8988T (cell line): ENCODE measurements around the gene MORN1.
A peak's percentile ranks its signal among the peaks of the same experiment; 100 is the strongest.

Experiments
- DNase-seq: peaks from one replicate; pipeline ENCODE4 v3.0.0; 2011

The MORN1 gene

DNA sequence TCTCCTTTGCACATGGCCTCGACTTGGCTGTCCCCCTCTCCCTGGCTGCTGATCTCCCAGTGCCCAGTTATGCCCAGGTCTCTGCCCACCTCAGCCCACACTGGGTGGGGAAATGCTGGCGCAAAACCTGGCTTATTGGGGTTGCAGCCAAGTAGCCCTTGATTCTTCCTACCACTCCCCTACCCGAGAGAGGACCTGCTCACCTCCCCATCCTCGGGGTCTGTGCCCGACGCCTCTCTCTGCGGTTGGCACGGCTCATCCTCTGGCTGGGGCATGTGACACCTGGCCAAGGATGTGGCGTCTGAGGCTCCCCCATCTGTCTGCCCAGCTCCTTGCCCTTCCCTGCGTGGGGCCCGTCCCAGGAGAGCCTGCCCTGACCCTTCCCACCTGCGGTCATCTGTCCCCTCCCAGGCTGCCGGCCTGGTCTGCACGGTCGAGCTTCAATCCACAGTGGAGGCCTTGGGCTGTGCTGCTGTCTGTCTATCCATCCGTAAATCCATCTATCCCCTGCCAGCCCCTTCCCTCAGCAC is 27.5 kb upstream of the MORN1 start:
- DNase-seq = no peak

DNA sequence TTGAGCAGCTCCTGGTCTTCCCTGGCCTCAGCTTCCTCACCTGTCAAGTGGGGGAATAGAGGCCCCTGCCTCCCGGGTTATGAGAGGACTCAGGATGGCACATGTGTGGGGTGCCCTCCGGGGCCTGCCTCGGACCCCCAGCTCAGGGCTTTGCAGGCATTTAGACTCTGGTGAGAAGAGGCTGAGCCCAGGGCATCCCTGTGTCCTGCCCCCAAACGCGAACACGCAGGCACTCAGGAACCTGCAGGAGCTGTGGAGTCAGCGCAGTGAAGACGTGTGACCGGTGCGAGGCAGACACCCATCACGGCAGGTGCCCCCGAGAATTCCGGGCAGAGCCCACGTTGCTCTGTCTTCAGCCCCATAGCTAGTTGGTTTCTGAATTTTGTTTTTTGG is 26.5 kb upstream of the MORN1 start:
- no peak for DNase-seq

DNA sequence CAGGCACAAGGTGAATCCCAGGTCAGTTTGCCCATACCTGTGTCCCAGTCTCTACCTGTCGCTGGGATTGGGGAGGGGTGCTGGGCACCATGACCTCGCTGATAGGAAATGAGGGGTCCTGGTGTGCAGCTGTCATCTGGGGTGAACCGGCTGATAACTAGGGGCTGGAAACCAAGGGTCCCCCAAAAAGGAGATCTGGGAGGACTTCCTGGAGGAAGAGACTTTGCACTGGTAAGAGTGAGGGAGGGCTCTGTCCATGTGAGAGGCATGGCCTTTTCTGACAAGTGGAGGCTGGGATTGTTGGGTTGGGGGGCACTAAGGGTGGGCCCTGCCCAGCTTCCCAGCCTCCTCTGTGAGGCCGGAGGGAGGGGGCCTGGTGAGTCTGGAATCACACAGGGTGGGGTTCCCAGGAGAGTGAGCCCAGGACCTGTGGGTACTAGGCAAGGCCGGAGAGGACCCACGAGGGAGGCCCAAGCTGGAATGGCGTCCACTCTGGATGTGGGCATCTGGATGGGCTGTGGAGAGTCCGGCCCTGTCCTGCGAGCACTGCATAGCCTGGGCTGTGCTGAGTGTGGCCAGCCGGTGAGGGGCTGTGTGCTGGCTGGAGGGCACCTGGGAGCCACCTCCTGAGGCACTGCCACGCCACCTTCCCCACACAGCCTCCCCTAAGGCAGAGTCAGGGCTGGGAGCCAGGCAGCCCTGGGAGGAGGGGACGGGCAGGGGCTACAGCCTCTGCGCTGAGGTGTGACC is 25.9 kb upstream of the MORN1 start:
- no peak for DNase-seq

DNA sequence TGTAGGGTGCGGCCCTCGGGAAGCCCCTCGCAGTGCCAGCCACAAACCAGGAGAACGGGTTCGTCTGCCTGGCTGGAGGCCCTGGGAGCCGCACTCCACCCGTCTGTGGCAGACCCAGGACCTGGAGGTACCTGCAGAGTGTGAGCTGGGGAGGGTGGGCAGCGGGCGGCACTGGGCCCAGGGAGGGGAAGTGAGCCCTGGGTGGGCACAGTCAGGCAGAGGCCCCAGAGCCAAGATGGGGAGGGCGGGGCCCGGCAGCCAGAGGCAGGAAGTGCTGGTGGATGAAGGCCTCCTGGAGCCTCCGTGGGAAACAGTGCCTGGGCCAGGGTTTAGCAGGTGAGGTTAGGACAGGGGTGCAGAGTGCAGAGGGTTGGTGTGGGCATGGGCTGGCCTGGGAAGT is 25.0 kb upstream of the MORN1 start:
- DNase-seq = no peak

DNA sequence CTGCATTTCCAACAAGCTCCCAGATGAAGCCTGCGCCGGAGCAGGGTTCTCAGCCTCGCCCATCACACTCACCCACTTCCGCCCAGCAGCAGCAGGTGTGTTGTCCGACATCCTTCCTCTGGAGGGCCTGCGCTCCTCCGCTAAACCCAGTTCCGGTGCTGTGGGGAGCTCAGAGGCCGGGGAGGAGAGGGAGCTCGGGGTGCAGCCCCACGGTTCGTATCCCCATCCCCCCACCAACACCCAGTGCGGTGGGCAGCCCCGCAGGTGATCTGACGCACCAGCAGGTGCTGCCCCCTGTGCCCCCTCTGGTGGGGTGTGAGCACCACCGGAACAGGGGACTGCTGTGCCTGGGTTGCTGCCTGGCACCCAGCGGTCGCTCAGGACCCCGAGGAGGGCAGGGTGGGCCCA is 24.5 kb upstream of the MORN1 start:
- DNase-seq = no peak

DNA sequence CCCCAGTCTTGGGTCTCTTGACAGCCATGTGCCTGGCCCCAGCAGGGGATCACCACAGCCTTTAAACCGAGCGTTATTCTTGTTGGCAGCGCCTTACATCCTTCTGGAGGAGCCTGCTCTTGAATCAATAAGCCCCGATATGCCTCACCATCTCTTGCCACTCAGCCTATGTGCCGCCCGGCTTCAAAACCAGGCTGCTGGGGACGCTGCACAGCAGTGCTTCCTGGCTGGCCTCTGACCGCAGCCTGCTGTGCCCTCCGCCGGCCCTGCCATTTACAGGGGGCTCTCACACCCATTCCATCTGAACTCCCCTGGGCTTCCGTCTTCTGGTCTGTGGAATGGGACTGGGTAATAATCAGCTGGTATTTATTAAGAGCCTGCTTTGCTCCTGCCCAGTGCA is 24.0 kb upstream of the MORN1 start:
- no peak for DNase-seq

DNA sequence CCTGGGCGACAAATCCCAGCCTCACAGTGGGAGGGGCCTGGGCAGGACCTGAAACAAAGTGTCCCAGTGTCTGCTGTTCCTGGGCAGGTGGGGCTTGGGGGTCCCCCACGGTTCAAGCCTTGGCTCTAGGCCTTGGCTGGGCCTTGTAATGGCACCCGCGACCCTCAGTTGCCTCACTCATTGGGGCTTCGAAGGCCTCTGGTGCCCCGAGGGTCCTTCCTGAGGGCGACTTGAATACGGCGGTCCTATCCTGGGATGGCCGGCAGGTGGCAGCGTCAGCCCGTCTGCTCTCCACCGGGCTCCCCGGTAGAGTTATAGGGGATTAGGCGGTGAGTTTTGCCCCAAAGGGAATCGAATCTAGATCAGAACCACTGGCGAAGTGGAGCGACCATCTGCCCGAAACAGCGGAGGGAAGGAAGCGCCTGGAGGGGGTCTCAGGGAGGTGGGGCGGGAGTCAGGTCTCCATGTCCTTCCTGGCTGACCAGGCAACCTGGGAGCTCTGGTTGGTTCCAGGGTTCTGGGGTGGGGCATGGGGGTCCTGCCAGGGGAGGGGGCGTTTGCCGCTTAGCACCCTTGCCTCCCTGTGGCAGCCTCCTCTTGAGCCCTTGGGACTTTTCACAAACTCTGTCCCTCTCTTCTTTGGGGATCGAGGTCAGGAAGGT is 23.1 kb upstream of the MORN1 start:
- DNase-seq = peak; percentile 77

DNA sequence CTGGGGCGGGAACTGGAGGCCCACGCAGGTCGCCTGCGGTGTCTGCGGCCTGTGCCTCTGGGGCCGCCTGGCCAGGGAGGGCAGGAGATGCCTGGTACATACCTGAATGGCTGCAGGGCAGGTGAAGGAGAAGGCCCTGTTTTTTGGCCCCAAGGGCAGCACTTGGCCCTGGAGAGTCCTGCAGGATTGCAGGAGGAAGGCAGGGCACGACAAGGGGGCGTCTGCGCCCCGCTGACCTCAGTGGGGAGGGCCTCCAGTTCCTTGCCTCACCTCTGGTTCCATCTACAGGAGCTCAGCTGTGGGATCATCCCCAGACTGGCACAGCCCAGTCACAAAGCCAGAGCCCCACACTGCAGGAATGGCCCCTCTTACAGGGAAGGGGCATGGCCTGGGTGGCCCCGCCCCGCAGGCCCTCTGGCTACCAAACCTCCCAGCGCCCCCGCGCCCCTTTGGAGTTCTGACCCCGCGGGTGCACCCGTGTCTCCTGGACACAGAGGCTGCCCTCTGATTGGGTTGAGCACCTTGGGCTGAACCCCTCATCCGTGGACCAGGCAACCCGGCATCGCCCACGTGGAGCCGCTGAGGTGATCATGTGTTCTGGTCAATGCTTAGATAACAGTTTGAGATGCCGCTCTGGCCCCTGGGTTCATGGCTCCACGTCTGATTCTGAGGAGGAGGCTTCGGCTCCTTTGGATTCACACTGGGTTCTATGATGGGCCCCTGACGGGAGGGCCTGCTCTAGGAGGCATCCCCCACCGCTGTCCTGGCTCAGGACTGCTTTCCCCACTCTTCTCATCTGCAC is 22.3 kb upstream of the MORN1 start:
- peak; percentile 51 for DNase-seq

DNA sequence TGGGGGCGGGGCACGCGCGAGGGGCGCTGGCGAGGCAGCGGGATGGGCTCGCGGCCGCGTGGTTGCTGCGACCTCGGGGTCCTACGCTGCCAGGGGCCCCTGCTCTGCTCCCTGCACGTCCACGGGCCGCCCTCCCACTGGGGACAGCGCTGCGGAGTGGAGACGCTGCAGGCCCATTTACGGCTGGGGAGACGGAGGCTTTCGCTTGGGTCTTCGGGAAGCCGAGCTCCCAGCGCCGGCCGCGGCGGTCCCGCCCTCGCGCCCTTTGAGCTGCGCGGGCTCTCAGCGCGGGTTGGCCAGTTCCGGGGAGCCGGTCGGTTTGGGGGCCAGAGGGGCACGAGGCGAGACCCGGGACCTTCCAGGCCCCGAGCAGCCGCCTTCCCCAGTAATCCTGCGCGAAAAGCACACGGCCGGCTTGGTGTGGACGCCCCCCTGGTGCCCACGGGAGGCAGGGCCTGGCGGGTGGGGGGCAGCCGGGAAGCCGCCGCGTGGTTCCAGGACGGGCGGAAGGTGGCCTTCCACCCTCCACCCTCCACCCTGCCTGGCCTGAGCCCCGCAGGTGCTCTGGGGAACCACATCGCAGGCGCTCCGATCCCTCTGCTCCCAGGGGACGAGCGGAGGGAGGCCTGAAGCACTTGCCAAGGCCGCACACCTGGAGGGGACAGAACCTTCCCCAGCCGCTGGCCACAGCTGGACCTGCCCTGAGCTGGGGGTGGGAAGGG is 21.6 kb upstream of the MORN1 start:
- peak; percentile 57 for DNase-seq

DNA sequence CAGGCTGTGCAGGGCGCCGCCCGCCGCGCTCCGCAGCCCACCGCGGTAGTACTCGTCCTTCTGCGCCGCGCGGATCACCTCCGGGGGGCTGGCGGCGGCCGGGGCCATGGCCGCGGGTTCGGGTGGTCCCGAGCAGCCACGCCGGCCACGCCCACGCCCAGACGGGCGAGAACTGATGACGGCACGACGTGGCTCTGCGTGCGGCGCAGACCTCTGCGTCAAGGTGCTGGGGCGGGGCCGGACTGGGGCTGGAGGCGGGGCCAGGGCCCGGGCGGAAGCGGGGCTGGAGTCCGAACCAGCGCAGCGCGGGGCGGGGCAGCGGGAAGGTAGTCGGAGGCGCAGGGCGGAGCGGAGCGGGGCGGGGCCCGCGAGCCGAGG is 21.0 kb upstream of the MORN1 start, which contains the start of gene PEX10:
TSS of gene PEX10 (minus strand) at position 170 of the 378 bp plus-strand sequence. CDS start at position 108, 62 bp downstream.
- peak; percentile 86 for DNase-seq

DNA sequence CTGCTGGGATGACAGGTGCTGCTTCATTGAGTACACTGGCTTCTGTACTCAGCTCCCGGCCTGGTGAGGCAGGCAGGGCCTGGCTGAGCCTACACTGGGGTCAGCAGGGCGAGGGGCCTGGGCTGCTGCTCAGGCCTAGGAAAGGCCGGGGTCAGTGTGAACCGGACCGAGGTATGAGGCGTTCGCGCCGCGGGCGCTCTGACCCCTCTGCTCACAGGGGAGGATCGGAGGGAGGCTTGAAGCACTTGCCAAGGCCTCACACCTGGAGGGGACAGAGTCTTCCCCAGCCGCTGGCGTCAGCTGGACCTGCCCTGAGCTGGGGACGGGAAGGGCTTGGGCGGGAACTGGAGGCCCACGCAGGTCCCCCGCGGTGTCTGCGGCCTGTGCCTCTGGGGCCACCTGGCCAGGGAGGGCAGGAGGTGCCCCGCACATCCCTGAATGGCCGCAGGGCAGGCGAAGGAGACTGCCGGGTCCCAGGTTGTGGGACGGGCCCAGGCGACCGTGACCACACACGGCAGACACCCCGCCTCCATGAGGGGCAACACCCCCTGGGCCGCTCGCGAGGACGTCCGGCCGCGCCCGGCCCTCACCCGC is 20.5 kb upstream of the MORN1 start:
- DNase-seq = peak; percentile 55

DNA sequence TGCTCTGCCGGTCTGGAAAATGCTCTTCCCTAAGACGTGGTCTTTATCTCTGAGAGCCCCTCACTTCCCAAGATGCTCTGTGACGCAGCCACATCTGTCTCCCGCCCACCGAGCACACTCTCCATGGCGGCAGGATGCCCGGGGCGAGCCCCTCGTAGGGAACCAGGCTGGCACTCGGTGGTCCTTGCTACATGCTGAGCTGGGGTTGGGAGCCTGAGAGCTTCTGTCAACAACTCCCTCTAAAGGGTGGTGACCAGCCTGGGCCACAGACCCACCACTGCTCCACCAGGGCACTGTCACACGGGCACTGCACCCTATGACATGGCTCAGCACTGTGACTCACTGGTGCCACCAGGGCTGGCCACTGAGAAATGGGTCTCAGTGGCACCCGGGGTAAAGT is 18.4 kb upstream of the MORN1 start:
- no peak for DNase-seq

DNA sequence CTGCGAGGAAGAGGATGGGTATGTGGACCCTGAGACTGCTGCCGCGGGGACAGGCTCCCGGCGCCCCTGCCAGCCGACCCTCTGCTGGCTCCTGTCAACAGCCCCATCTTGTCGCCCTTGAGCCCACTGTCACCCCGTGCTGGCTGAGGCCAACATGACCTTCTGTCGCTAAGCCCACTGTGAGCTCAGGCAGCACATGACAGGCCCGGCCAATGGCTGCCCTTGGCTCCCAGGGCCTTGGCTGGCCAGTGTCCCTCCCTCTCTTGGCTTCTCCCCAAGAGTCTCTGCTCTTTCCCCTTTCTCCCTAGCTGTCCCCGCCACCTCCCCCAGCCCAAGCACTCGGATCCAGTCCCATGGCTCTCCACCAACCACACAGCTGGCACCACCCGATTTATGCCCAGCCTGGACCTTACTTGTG is 17.5 kb upstream of the MORN1 start:
- no peak for DNase-seq

DNA sequence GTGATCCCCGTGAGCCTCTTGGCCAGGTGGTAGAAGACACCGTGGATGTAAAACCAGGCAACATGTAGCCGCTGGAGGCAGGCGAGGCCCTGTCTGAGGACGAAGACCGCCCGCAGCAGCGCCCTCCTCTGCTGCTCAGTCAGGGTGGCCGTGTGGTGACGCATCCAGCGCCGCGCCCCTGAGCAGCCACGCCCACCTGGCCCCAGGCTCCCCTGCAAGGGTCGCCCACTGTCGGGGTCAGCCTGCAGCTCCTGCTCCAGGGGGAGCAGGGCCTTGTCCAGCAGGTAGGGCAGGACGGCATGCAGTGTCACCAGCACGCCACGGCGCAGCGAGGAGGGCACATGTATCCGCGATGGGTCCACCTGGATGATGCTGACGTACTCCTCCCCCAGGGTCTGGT is 17.1 kb upstream of the MORN1 start:
- DNase-seq = no peak

DNA sequence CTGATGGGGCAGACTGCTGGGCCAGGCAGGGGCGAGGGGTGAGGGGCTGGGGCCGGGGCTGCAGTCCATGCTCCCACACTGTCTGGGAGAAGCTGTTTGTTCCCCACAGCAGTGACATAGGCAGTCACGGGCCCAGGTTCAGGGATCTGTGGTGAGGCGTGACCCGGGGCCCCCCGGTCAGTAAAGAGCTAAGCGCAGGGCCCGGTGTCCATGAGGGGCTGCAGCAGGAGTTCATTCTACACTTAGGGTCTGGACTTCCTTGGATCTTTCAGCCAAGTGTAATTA is 16.6 kb upstream of the MORN1 start:
- no peak for DNase-seq

DNA sequence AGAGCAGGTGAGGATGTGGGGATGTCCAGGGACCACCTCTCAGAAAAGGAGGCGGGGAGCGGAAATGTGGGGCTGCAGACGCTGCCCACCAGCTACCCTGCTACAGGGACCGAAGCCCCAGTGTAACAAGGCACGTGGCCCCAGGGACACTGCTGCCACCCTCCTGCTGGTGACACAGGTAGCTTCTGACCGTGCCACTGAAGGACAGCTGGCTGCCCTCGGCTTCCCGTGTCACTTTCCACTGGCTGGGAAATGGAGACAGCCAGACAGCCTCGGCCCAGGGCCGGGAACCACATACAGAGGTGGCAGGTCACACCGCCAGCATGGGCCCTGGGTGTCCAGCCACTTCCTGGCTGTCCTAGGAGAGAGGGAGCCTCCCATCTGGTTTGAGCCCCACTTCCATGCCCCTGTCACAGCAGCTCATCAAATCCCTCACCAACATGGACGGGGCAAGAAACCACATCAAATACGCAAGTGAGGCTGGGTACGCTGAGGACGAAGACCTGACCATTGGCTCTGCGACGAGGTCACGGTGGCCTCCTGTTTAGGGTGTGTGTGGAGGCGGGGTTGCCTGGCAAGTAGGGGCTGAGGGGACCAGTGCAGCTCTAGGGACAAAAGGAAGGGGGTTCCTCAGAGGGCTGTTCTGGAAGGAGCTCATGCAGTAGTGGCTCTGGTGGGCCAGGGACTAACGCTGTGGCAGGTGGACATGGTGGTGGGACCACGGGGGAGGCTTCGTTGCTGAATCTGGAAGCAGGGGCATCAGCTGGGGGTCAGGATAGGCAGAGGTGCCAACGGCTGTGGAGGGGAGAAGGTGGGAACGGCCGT is 16.0 kb upstream of the MORN1 start:
- DNase-seq = no peak

DNA sequence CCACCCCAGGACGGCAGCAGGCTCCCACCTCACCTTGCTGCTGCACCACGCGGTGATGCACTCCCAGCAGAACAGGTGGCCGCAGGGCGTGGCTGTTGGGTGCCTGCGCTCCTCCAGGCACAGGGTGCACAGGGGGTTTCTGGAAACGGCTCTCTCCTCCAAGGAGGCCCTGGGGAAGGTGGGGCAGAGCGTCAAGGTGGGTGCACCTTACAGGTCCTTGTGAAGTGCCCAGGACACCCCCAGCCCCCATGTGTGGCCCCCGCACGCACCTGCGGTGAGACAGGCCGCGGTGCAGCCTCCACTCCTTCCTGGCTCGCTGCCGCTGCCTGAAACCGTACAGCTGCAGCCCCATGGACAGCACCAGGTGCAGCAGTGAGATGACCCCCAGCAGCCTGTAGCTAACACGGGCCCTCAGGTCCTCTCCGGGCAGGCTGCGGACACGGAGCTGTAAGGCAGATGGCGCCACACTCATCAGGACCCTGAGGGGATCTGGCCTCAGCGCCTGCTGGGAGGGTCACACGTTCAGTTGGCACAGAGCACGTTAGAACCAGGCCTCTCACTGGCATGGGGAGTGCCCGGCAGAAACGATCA is 15.2 kb upstream of the MORN1 start:
- no peak for DNase-seq

DNA sequence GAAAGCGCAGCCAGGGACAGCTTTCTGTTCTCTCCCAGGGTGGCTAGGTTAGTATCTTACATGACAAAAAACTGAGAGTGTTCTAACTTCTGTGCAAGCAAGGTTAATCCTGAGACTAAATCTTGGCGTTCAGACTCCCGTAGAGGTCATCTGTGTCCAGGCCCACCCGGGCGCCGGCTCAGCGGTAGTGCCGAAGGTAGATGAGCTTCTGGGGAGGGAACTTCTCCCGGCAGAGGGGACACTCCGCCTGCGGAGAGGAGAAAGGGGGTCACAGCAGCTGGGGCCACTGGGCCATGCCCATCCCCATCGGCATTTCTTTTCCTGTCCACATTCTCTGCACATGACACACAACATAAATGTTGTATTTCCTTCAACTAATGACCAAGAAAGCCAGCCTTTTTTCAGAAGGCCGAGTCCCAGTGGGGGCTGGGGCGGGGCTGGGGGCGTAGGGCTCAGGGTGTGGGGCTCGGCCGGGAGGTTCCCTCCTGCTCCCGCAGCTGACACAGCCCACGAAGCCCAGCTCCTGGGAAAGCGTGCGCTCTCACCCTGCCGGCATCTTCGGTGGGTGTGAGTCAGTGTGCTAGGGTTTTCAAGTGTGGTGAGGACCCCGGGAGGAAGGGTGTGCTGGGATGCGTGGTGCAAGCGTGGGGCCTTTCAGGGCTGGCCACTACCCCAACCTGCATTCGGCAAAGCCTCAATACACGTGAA is 14.4 kb upstream of the MORN1 start:
- DNase-seq = no peak

DNA sequence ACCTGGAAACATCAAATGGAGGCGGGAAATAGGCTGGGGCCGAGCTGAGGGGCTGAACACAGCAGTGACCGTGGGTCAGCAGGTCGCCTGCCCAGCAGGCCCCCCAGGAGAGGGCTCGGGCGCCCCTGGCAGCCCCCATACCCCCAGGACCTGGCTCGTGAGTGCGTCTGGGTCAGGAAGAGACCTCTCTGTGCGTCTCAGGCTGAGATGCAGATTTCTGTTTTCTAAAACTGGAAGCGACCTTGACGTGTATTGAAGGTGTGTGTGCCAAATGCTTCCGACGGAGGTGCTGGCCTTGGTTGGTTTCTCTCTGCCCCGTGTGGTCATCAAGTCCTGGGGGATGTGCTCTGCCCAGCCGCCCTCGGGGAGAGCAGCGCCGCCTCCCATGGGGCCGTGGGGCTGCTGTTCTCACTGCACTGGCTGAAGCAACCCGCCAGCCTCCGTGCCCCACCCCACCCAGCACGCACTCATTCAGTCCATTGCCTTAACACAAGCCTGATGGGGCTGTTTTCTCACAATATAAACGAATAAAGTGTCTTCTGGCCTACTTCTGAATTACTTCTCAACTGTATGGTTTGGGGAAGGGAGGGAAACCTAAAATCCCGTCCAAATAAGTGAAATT is 13.6 kb upstream of the MORN1 start:
- DNase-seq = no peak
